ENCODE results near the gene KBTBD7.

Gene KBTBD7

DNA sequence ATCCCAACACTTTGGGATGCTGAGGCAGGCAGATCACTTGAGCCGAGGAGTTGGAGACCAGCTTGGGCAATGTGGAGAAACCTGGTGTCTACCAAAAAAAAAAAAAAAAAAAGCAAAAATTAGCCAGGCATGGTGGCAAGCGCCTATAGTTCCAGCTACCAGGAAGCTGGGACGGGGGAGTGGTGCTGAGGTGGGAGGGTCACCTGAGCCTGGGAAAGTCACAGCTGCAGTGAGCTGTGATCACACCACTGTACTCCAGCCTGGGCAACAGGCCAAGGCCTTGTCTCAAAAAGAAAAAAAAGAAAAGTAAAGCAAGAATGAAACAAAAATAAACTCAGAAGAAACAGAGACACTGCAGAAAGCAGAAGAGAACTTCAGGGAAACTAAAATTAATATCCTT, 37.4 kb upstream of the KBTBD7 start:
- Histone ChIP-seq H3K9ac (no peak overlapping the region), H3K36me3 (ENCODE audit: control insufficient read depth, insufficient read depth, low read length) (no peaks in the 10 kb centered on the region), H2AFZ (no peak overlapping the region), H3K4me1 (no peaks in the 10 kb centered on the region), H3K79me2 (no peaks in the 10 kb centered on the region), H3K27ac (no peak overlapping the region), H3K9me3 (ENCODE audit: control insufficient read depth, low read length) (no peaks in the 10 kb centered on the region), H3K27me3 (ENCODE audit: control insufficient read depth, insufficient read depth, low read length) (no peaks in the 10 kb centered on the region), H3K4me2 (ENCODE audit: low read length) (no peak overlapping the region), H3K4me3 (ENCODE audit: low read depth, low read length) (no peak overlapping the region)
- TF ChIP-seq, protein P1, sequence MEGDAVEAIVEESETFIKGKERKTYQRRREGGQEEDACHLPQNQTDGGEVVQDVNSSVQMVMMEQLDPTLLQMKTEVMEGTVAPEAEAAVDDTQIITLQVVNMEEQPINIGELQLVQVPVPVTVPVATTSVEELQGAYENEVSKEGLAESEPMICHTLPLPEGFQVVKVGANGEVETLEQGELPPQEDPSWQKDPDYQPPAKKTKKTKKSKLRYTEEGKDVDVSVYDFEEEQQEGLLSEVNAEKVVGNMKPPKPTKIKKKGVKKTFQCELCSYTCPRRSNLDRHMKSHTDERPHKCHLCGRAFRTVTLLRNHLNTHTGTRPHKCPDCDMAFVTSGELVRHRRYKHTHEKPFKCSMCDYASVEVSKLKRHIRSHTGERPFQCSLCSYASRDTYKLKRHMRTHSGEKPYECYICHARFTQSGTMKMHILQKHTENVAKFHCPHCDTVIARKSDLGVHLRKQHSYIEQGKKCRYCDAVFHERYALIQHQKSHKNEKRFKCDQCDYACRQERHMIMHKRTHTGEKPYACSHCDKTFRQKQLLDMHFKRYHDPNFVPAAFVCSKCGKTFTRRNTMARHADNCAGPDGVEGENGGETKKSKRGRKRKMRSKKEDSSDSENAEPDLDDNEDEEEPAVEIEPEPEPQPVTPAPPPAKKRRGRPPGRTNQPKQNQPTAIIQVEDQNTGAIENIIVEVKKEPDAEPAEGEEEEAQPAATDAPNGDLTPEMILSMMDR (IDR thresholded peaks at IDR 0.05) = no peak

DNA sequence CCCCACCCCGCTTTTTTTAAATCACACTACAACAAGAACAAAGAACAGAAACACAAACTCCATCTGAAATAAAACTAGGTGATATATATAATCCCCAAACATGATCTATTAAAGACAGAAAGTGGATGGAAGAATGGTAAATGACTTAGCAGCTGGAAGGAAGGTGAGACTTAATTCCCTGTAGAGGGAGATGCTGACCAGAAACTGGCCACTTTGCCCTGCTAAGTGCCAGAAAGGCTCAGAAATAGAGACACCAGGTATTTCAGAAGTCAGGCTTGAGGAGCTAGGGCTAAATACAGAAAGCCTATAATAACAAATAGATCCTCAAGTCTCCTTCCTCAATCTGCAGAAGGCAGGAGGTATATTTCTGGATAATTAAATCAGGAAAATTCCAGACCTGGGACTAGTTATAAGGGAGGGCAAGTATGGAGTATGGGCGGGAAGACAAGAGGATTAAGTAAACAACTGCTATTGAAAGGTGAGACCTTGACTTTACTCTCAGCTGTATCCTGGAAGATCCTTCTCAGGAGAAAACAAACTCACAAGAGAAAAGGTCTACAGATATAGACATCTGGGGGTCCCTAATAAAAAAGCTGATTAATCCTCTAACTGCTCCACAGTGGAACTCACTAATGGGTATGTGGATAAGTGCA, 36.8 kb upstream of the KBTBD7 start:
- Histone ChIP-seq H3K27me3 (ENCODE audit: control insufficient read depth, insufficient read depth, low read length) (no peaks in the 10 kb centered on the region), H3K36me3 (ENCODE audit: control insufficient read depth, insufficient read depth, low read length) (no peaks in the 10 kb centered on the region), H3K9ac (no peak overlapping the region), H2AFZ (no peak overlapping the region), H3K9me3 (ENCODE audit: control insufficient read depth, low read length) (no peaks in the 10 kb centered on the region), H3K4me1 (no peaks in the 10 kb centered on the region), H3K27ac (no peak overlapping the region), H3K4me2 (ENCODE audit: low read length) (no peak overlapping the region), H3K79me2 (no peaks in the 10 kb centered on the region), H3K4me3 (ENCODE audit: low read depth, low read length) (no peak overlapping the region)
- TF ChIP-seq, protein P1 (IDR thresholded peaks at IDR 0.05) = no peak

DNA sequence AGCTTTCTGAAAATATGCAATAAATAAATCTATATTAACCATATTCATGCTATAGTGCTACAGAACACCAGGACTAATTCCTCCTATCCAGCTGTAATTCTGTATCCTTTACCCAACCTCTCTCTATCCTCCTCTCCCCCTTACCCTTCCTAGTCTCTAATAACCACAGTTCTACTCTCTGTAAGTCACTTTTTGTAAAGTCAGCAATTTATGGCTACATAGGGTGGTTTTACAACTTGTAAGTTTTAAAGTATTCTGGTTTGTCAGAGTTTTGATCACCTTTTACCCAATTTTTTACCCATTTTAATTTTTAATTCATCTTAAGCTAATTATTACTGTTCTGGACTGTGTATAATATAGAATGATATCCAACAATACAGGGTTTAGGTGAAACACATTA, 35.0 kb upstream of the KBTBD7 start:
- TF ChIP-seq, protein P1 (IDR thresholded peaks at IDR 0.05) = no peak
- no peaks in the 10 kb centered on the region for H3K36me3 ChIP-seq (ENCODE audit: control insufficient read depth, insufficient read depth, low read length)
- no peaks in the 10 kb centered on the region for H3K27me3 ChIP-seq (ENCODE audit: control insufficient read depth, insufficient read depth, low read length)

DNA sequence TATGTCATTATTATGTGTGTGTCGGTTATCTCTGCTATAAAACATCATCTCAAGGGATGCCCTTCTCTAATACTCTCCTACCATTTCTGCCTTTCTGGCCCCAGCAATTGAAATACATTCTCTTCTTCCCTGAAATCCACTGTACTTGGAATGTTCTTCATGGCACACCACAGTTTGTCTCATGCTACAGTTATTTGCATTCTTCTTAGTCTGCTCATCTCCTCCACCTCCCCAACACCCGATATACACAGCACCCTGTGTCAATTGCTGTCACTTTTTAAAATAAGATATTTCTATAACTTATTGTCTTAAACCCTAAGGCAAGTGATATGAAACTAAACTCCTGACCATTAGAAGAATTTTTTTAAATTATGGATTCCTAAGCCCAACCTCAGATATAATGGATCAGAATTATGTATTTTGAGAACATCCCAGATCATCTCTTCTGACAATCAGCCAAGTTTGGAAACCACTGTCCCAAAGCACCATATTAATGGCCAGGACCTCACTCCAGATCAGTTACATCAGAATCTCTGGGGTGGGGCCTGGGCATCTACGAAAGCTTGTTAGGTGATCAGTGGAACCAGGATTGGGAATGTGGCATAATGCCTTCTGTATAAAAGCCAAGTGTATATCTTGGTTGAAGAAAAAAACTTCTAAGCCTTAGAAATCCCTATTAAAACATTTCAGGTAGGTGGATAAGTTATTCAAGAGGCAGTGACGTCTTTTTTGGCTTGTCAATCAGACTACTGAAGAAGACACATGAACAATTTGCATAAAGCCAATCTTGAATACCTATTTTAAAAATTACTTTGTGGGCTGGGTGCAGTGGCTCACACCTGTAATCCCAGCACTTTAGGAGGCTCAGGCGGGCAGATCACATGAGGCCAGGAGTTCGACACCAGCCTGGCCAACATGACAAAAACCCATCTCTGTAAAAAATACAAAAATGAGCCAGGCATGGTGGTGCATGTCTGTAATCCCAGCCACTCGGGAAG, 30.0 kb upstream of the KBTBD7 start:
- Histone ChIP-seq H3K27ac (no peak overlapping the region), H3K27me3 (ENCODE audit: control insufficient read depth, insufficient read depth, low read length) (no peaks in the 10 kb centered on the region), H3K4me1 (no peaks in the 10 kb centered on the region), H3K79me2 (no peaks in the 10 kb centered on the region), H3K4me3 (ENCODE audit: low read depth, low read length) (no peak overlapping the region), H3K9ac (no peak overlapping the region), H3K4me2 (ENCODE audit: low read length) (no peak overlapping the region), H3K36me3 (ENCODE audit: control insufficient read depth, insufficient read depth, low read length) (no peaks in the 10 kb centered on the region), H2AFZ (no peak overlapping the region), H3K9me3 (ENCODE audit: control insufficient read depth, low read length) (no peaks in the 10 kb centered on the region)
- TF ChIP-seq, protein P1 (IDR thresholded peaks at IDR 0.05) = no peak

More for the DNA sequence above, 35.0 kb upstream of the KBTBD7 start:
- H2AFZ ChIP-seq = no peak overlapping the region
- no peak overlapping the region for H3K9ac ChIP-seq
- no peak overlapping the region for H3K4me3 ChIP-seq (ENCODE audit: low read depth, low read length)
- no peaks in the 10 kb centered on the region for H3K79me2 ChIP-seq
- no peaks in the 10 kb centered on the region for H3K4me1 ChIP-seq
- no peak overlapping the region for H3K27ac ChIP-seq
- no peak overlapping the region for H3K4me2 ChIP-seq (ENCODE audit: low read length)
- no peaks in the 10 kb centered on the region for H3K9me3 ChIP-seq (ENCODE audit: control insufficient read depth, low read length)
